HepG2 (cell line): ENCODE results near the gene POU3F1. TPM values are rescaled to one million over a fixed set of nuclear protein-coding genes. Genes with fewer than 3 reads are reported as not detected.

ENCODE experiments used
- ATAC-seq: fragments of 200-7000 bp; cut with Tn5 transposase; 3 replicates; pipeline ENCODE4 v1.9.1; 2020; ENCODE audit warnings: mild to moderate bottlenecking, moderate library complexity
- BruUV-seq: library from RNA; stranded (reverse); fragments of 400-500 nt; replicated peaks from 2 replicates; lab custom pipeline; 2021; lab: Mats Ljungman, UMichigan
- CTCF ChIA-PET: fragments of 300-600 bp; formaldehyde crosslinking; extraction: SDS; loops from one replicate; lab custom pipeline; 2021; ENCODE audit warnings: low total read pairs, inconsistent platforms, low intra/inter-chr PET ratio; lab: Yijun Ruan, JAX
- POLR2A ChIA-PET: fragments of 350-600 bp; sonication (Branson Sonifier 250); formaldehyde crosslinking; loops from one replicate; lab custom pipeline; 2020; ENCODE audit warnings: antibody characterized with exemption, inconsistent platforms; lab: Yijun Ruan, JAX
- DNase-seq: peaks from one replicate; pipeline ENCODE4 v3.0.0-alpha.2; 2015; ENCODE audit warnings: low spot score
- FAIRE-seq: peaks from 3 replicates; lab custom pipeline; 2011; peaks lifted over from hg19 to GRCh38; lab: Jason Lieb, UNC
- H2AFZ ChIP-seq: one replicate; pipeline ENCODE4 v1.6.1; 2011; ENCODE audit warnings: low read length, inconsistent platforms
- H3K27ac ChIP-seq: fragments of 300-600 bp; 3 replicates; pipeline ENCODE4 v1.8.0; 2011; ENCODE audit warnings: mixed run types, mild to moderate bottlenecking, mixed read lengths, low read length, inconsistent platforms; ENCODE audit not compliant: insufficient read depth; ENCODE audit errors: extremely low read length
- H3K27me3 ChIP-seq, 2 experiments: fragments of 200-600 bp in 1 of 2; 2 replicates in 1 of 2; 3 replicates in 1 of 2; pipeline versions ENCODE4 v1.6.0 to v1.8.0; 2011; ENCODE audit warnings: low read length in 2 of 2, mild to moderate bottlenecking in 2 of 2, moderate library complexity in 2 of 2, inconsistent platforms in 1 of 2; ENCODE audit not compliant: insufficient read depth in 2 of 2, control insufficient read depth in 1 of 2
- H3K36me3 ChIP-seq, 2 experiments: fragments of 200-600 bp in 1 of 2; replicated peaks in 1 of 2; 2 replicates in 1 of 2; 3 replicates in 1 of 2; pipeline versions ENCODE4 v1.5.1 to v1.8.0; 2011; ENCODE audit warnings: low read length in 2 of 2, inconsistent platforms in 1 of 2; ENCODE audit not compliant: insufficient read depth in 2 of 2, control insufficient read depth in 1 of 2
- H3K4me1 ChIP-seq: 2 replicates; pipeline ENCODE4 v1.5.1; 2012; ENCODE audit warnings: low read length, inconsistent platforms; ENCODE audit not compliant: insufficient read depth
- H3K4me2 ChIP-seq: 2 replicates; pipeline ENCODE4 v1.6.0; 2011; ENCODE audit warnings: low read depth, low read length, inconsistent platforms
- H3K4me3 ChIP-seq, 3 experiments: fragments of 200-600 bp in 1 of 3; sonication (generic), shearing (Covaris generic) in 1 of 3; replicated peaks in 1 of 3; 2 replicates each; pipeline ENCODE4 v1.5.1; 2011 to 2016; ENCODE audit warnings: low read length in 3 of 3, inconsistent platforms in 2 of 3, low read depth in 2 of 3, mild to moderate bottlenecking in 2 of 3, control low read depth in 1 of 3, mixed read lengths in 1 of 3; ENCODE audit not compliant: insufficient read depth in 1 of 3
- H3K79me2 ChIP-seq: one replicate; pipeline ENCODE4 v1.6.1; 2011; ENCODE audit warnings: low read length, inconsistent platforms; ENCODE audit not compliant: insufficient read depth
- H3K9ac ChIP-seq: 2 replicates; pipeline ENCODE4 v1.6.0; 2011; ENCODE audit warnings: mild to moderate bottlenecking, low read depth, low read length, inconsistent platforms; ENCODE audit not compliant: insufficient read depth
- H3K9me3 ChIP-seq: 2 replicates; pipeline ENCODE4 v1.5.1; 2012; ENCODE audit warnings: mild to moderate bottlenecking, low read length
- H4K20me1 ChIP-seq: 2 replicates; pipeline ENCODE4 v1.6.0; 2011; ENCODE audit warnings: inconsistent platforms, mild to moderate bottlenecking, low read length, moderate library complexity; ENCODE audit not compliant: insufficient read depth
- HHEX ChIP-seq: IDR thresholded peaks from 2 replicates; pipeline ENCODE4 v1.6.1; 2016; ENCODE audit warnings: control low read depth
- HNF4A ChIP-seq: sonication (generic); formaldehyde crosslinking; IDR thresholded peaks from 2 replicates; pipeline ENCODE4 v1.4.0; 2020; ENCODE audit warnings: missing genetic modification reagents
- HNF4G ChIP-seq, 2 experiments: sonication (generic) in 1 of 2; formaldehyde crosslinking in 1 of 2; IDR thresholded peaks; 2 replicates each; pipeline versions ENCODE4 v1.4.0 to v1.6.1; 2011 to 2020; ENCODE audit warnings: borderline replicate concordance in 2 of 2, low read depth in 2 of 2, mild to moderate bottlenecking in 2 of 2, low read length in 1 of 2, missing genetic modification reagents in 1 of 2, moderate library complexity in 1 of 2
- SAFB2 ChIP-seq: sonication (generic); formaldehyde crosslinking; IDR thresholded peaks from 2 replicates; pipeline ENCODE4 v1.5.1; 2020; ENCODE audit warnings: missing genetic modification reagents, low read depth, mild to moderate bottlenecking, borderline replicate concordance
- SRF ChIP-seq: IDR thresholded peaks from 2 replicates; pipeline ENCODE4 v1.6.1; 2011; ENCODE audit warnings: mild to moderate bottlenecking, low read depth, low read length, moderate library complexity
- TBL1XR1 ChIP-seq: fragments of 150-350 bp; IDR thresholded peaks from 2 replicates; pipeline ENCODE4 v1.6.1; 2014; ENCODE audit warnings: borderline replicate concordance, low read length; ENCODE audit not compliant: partially characterized antibody
- ZMYM4 ChIP-seq: sonication (generic); formaldehyde crosslinking; IDR thresholded peaks from 2 replicates; pipeline ENCODE4 v1.8.1; 2023; ENCODE audit warnings: mild to moderate bottlenecking, missing genetic modification reagents
- ZNF430 ChIP-seq: sonication (generic); formaldehyde crosslinking; IDR thresholded peaks from 2 replicates; pipeline ENCODE4 v1.9.0; 2021; ENCODE audit warnings: mild to moderate bottlenecking, missing genetic modification reagents
- ZNF841 ChIP-seq: sonication (generic); formaldehyde crosslinking; IDR thresholded peaks from 2 replicates; pipeline ENCODE4 v1.8.1; 2023; ENCODE audit warnings: missing genetic modification reagents, borderline replicate concordance
- WGBS: methylation state at CpG from one replicate; pipeline ENCODE4 v1.1.6; 2017; ENCODE audit warnings: low lambda C conversion rate; 5-methylcytosine and 5-hydroxymethylcytosine counted together
- in situ Hi-C: cut with HindIII; loops from 2 replicates; pipeline ENCODE4 v1.10.0; 2017; ENCODE audit warnings: low pct_unique_long_range_greater_than_20kb; ENCODE audit not compliant: extremely low pct_ligation_motif_present
- intact Hi-C: fragments of 100-400 bp; cut with micrococcal nuclease; formaldehyde crosslinking; loops from one replicate; pipeline ENCODE4 v1.10.0; 2022; ENCODE audit not compliant: unreplicated experiment
- polyA plus RNA-seq, 8 experiments: library from polyadenylated mRNA; depleted of rRNA in 3 of 8; stranded (reverse) in 7 of 8; unstranded in 1 of 8; fragments of >200 nt; fragmentation: Illumina TruSeq in 4 of 8; extraction: Trizol in 4 of 8; gene quantifications; 2 replicates each; pipeline versions ENCODE4 v1.2.1 to v1.2.3, GENCODE V29; 2011 to 2016; ENCODE audit warnings: low read depth in 4 of 8, missing spikeins in 1 of 8, mixed read lengths in 1 of 8; ENCODE audit not compliant: insufficient read depth in 1 of 8
- total RNA-seq, 5 experiments: library from RNA; depleted of rRNA; stranded (reverse); fragments of >200 nt; fragmentation: Illumina TruSeq; extraction: Trizol; gene quantifications; 2 replicates each; pipeline ENCODE4 v1.2.3, GENCODE V29; 2016; ENCODE audit warnings: low read depth in 1 of 5
- TF ChIP-seq, protein P1 (sequence below): sonication (generic); formaldehyde crosslinking; IDR thresholded peaks from 2 replicates; pipeline ENCODE4 v1.5.0; 2020; ENCODE audit warnings: mild to moderate bottlenecking, low read depth, missing genetic modification reagents, borderline replicate concordance

The POU3F1 gene
- total and polyA plus RNA-seq, 2 of the 13 experiments (the other 11 are each of a cell fraction or from before 2014, with no cell fraction given): not detected

DNA sequence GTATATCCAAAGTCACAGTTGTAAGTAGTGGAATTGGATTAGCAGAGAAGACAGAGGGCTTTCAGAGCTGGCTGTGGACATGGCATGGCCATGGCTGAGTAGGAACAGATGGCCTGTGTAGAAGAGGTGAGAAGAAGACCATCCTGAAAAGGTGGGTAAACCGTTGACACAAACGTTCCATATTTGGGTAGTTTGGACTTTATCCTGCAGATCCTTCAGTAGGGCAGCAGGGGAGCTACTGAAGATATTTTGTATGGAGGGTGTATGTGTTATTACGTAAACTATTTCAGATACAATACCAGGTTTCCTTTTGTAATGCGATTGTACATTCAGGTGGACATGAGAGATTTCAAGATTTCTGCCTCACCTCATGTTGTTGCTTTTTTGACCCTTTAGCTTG is 32.4 kb downstream of the POU3F1 start:
- Histone ChIP-seq H3K9ac (peak overlapping the region; percentile 95), H3K4me3 (peak overlapping the region in 1 of 3 experiments; percentile 11; a peak in 2 of 6 replicates), H3K4me1 (peaks cover 46% of the 10 kb centered on the region), H2AFZ (no peak overlapping the region), H3K4me2 (peak overlapping the region; percentile 92), H3K27me3 (no peaks in the 10 kb centered on the region; a peak in 1 of 5 replicates), H3K36me3 (peaks cover 5 to 42% of the 10 kb centered on the region in 2 experiments), H3K9me3 (no peaks in the 10 kb centered on the region), H4K20me1 (no peaks in the 10 kb centered on the region; the same call in 1 of the 2 replicates), H3K27ac (peak overlapping the region; percentile 13), H3K79me2 (peaks cover 31% of the 10 kb centered on the region)
- BruUV-seq: no TSS peak
- DNase-seq: no peak
- ChIA-PET CTCF (interaction anchor here (2.4 kb wide), 1 partner anchor 24 kb away, joined by 10 read pairs; the partner anchor contains the start of gene SF3A3), POLR2A (interaction anchor here (0.8 to 3.0 kb wide), 3 partner anchors 11 to 24 kb away, joined by 3 to 10 read pairs (median 6); partner anchors contain the start of gene SF3A3)
- no peak for ATAC-seq
- FAIRE-seq: no peak
- in situ Hi-C loops: no loop called here
- TF ChIP-seq, protein P1, sequence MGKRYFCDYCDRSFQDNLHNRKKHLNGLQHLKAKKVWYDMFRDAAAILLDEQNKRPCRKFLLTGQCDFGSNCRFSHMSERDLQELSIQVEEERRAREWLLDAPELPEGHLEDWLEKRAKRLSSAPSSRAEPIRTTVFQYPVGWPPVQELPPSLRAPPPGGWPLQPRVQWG (CRISPR knock-in tag): no peak
- TF ChIP-seq HNF4A (CRISPR knock-in tag): 0 out of 2 replicates have a peak, but pooled peaks have one; percentile 28
- peak; percentile 83; the same call in 1 of the 2 replicates for TF ChIP-seq SRF
- TF ChIP-seq HNF4G (IDR thresholded peaks at IDR 0.05; ENCODE audit: borderline replicate concordance, low read depth, low read length): peak; percentile 40; the same call in 1 of the 2 replicates
- no peak for TF ChIP-seq HNF4G (CRISPR knock-in tag; IDR thresholded peaks at IDR 0.05; ENCODE audit: borderline replicate concordance, low read depth)
- intact Hi-C loops: no loop called here
- 45% methylated on average over 4 of the region's 4 CpGs for WGBS

DNA sequence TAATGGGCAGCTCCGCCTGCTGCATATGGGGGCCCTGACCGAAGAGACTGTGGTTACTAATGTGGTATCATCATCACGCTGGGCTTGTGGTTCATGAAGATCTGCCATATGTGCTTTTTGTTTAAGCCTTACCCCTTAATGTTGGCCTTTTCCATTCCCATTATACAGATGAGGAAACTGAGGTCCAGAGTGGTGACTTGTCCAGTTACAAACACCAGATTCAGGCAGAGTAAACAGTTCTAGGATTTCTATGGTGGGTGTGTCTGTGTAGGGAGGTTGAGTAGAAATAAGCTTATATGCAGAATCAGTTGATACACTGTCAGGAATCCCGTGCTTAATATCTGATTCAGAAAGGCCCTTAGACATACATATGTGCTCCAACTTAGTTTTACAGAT is 33.4 kb downstream of the POU3F1 start:
- POLR2A ChIA-PET: interaction anchor here (0.7 to 5.1 kb wide), 7 partner anchors 10 to 846 kb away, joined by 3 to 48 read pairs (median 4); partner anchors contain the start of genes MEAF6, RRAGC and SF3A3
- CTCF ChIA-PET: interaction anchor here (2.4 kb wide), 1 partner anchor 23 kb away, joined by 10 read pairs; the partner anchor contains the start of gene SF3A3
- intact Hi-C loops: no loop called here
- 13% methylated on average over 4 of the region's 4 CpGs for WGBS
- Histone ChIP-seq H3K36me3 (peaks cover 3 to 33% of the 10 kb centered on the region in 2 experiments), H3K4me1 (peaks cover 54% of the 10 kb centered on the region), H3K9me3 (no peaks in the 10 kb centered on the region), H4K20me1 (no peaks in the 10 kb centered on the region), H3K79me2 (peaks cover 31% of the 10 kb centered on the region), H3K27ac (peak overlapping the region; percentile 88), H3K4me3 (peak overlapping the region; percentile 74 to 95 (median 85)), H3K9ac (peak overlapping the region; percentile 95), H3K27me3 (no peaks in the 10 kb centered on the region; a peak in 1 of 5 replicates), H2AFZ (no peak overlapping the region), H3K4me2 (peak overlapping the region; percentile 92)
- FAIRE-seq (peak; percentile 49), DNase-seq (no peak), ATAC-seq (peak; percentile 12; the same call in 2 of the 3 replicates)
- in situ Hi-C loops: no loop called here
- no TSS peak for BruUV-seq
- TF ChIP-seq ZNF430 (CRISPR knock-in tag) (no peak), HHEX (CRISPR knock-in tag) (no peak), TBL1XR1 (no peak), SAFB2 (CRISPR knock-in tag) (no peak), ZMYM4 (CRISPR knock-in tag) (no peak), ZNF841 (CRISPR knock-in tag) (no peak)
